ENCODE data around the gene AK3.

The AK3 gene

GRCh38 chr9:4670591-4670990 lies 70.4 kb downstream of the AK3 start:
- no peak overlapping the region for H3K4me3 ChIP-seq (replicated peaks; ENCODE audit: low read depth, low read length)
- DNase-seq (ENCODE audit: extremely low read depth, low read depth) = no peak
- no peak for TF ChIP-seq CTCF (IDR thresholded peaks at IDR 0.05; ENCODE audit: low read depth, low read length, missing control alignments)

GRCh38 chr9:4669890-4670289 lies 71.1 kb downstream of the AK3 start:
- H3K4me3 ChIP-seq (replicated peaks; ENCODE audit: low read depth, low read length) = no peak overlapping the region
- TF ChIP-seq CTCF (IDR thresholded peaks at IDR 0.05; ENCODE audit: low read depth, low read length, missing control alignments) = no peak
- no peak for DNase-seq (ENCODE audit: extremely low read depth, low read depth)

GRCh38 chr9:4668604-4669003 lies 72.4 kb downstream of the AK3 start:
- no peak for DNase-seq (ENCODE audit: extremely low read depth, low read depth)
- no peak for TF ChIP-seq CTCF (IDR thresholded peaks at IDR 0.05; ENCODE audit: low read depth, low read length, missing control alignments)
- H3K4me3 ChIP-seq (replicated peaks; ENCODE audit: low read depth, low read length) = no peak overlapping the region

- H3K4me3 ChIP-seq (replicated peaks; ENCODE audit: low read depth, low read length) = no peak overlapping the region
- no peak for DNase-seq (ENCODE audit: extremely low read depth, low read depth)
- TF ChIP-seq CTCF (IDR thresholded peaks at IDR 0.05; ENCODE audit: low read depth, low read length, missing control alignments) = no peak
Measured at GRCh38 chr9:4667681-4668080, 73.3 kb downstream of the AK3 start.

GRCh38 chr9:4666042-4666699 lies 74.8 kb downstream of the AK3 start, which contains the start of gene SPATA6L:
Gene SPATA6L (minus strand): TSS chr9:4666480. CDS start chr9:4666250, 230 bp downstream.
- TF ChIP-seq CTCF (IDR thresholded peaks at IDR 0.05; ENCODE audit: low read depth, low read length, missing control alignments) = no peak
- H3K4me3 ChIP-seq (replicated peaks; ENCODE audit: low read depth, low read length) = peak within 1 kb of the TSS; percentile 41
- no peak for DNase-seq (ENCODE audit: extremely low read depth, low read depth)

GRCh38 chr9:4665357-4665756 lies 75.6 kb downstream of the AK3 start:
- DNase-seq (ENCODE audit: extremely low read depth, low read depth) = no peak
- no peak overlapping the region for H3K4me3 ChIP-seq (replicated peaks; ENCODE audit: low read depth, low read length)
- no peak for TF ChIP-seq CTCF (IDR thresholded peaks at IDR 0.05; ENCODE audit: low read depth, low read length, missing control alignments)

GRCh38 chr9:4663956-4664355 lies 77.0 kb downstream of the AK3 start:
- no peak overlapping the region for H3K4me3 ChIP-seq (replicated peaks; ENCODE audit: low read depth, low read length)
- TF ChIP-seq CTCF (IDR thresholded peaks at IDR 0.05; ENCODE audit: low read depth, low read length, missing control alignments) = no peak
- DNase-seq (ENCODE audit: extremely low read depth, low read depth) = no peak
